Tibial nerve (tissue), 3 donors: ENCODE results near the gene COL6A3.

Experiments used
- POLR2A ChIP-seq, 2 donors: fragments of 450-650 bp; IDR thresholded peaks; one replicate each; pipeline ENCODE4 v1.6.1; 2017; ENCODE audit warnings: antibody characterized with exemption in 2 of 2, mild to moderate bottlenecking in 2 of 2, moderate library complexity in 2 of 2
- TF ChIP-seq, protein P1 (sequence below), 5 experiments: fragments of 200-600 bp in 3 of 5; fragments of 450-650 bp in 2 of 5; sonication (generic) in 3 of 5; IDR thresholded peaks; one replicate each; pipeline ENCODE4 v1.5.1; 2016 to 2019; ENCODE audit warnings: antibody characterized with exemption in 5 of 5, mild to moderate bottlenecking in 3 of 5, moderate library complexity in 2 of 5

DNA sequence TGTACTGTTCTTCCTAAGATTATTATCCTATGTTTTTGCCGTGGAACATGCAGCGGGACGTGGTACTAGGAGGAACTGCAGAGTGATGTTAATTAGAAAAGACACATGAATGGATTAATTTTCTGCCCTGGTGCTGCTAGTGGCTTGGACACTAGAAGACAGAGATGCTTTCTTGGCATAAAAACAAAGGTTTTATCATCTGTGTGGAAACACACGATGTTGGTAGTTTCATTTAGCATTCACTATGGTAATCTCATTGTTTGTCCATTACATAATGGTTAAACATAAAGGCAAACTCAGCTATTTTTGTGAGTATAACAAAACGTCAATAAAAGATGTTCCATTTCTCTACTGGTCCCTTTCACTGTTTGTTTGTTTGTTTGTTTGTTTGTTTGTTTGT lies 22.8 kb downstream of the COL6A3 start:
- TF ChIP-seq, protein P1, sequence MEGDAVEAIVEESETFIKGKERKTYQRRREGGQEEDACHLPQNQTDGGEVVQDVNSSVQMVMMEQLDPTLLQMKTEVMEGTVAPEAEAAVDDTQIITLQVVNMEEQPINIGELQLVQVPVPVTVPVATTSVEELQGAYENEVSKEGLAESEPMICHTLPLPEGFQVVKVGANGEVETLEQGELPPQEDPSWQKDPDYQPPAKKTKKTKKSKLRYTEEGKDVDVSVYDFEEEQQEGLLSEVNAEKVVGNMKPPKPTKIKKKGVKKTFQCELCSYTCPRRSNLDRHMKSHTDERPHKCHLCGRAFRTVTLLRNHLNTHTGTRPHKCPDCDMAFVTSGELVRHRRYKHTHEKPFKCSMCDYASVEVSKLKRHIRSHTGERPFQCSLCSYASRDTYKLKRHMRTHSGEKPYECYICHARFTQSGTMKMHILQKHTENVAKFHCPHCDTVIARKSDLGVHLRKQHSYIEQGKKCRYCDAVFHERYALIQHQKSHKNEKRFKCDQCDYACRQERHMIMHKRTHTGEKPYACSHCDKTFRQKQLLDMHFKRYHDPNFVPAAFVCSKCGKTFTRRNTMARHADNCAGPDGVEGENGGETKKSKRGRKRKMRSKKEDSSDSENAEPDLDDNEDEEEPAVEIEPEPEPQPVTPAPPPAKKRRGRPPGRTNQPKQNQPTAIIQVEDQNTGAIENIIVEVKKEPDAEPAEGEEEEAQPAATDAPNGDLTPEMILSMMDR (IDR thresholded peaks at IDR 0.05), result no peak
- TF ChIP-seq POLR2A (IDR thresholded peaks at IDR 0.05), result no peak
